Medulla oblongata (tissue), 1 donor: Measurements from ENCODE around the gene PAFAH2.
"Not testable (repeated sequence)": the region's sequence is repeated elsewhere in the genome, so short reads cannot be mapped to it uniquely, and the experiment has no call there.

Experiments
- DNase-seq: peaks from one replicate; pipeline ENCODE4 v3.0.0-alpha.2; 2015; ENCODE audit errors: extremely low spot score

The PAFAH2 gene

DNA sequence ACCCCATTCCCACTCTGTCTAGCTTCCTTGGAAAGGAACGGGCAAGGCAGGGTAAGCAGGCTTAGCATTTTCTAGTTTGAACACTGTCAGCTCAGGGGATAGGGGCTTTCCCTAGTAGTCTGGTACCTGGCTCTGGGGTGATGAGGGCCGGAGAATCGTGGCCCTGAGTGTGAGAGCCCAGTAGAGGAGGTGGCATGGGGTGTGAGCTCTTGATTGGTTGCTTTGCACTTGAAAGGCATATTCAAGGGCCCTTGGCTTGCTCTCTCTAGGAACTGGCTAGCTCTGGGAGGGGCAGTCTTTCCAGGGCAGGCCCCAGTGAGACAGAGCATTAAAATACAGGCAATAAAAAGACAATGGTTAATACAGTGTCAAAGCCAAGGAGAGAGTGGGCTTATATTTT, 13.0 kb upstream of the PAFAH2 start:
- DNase-seq, result no peak

DNA sequence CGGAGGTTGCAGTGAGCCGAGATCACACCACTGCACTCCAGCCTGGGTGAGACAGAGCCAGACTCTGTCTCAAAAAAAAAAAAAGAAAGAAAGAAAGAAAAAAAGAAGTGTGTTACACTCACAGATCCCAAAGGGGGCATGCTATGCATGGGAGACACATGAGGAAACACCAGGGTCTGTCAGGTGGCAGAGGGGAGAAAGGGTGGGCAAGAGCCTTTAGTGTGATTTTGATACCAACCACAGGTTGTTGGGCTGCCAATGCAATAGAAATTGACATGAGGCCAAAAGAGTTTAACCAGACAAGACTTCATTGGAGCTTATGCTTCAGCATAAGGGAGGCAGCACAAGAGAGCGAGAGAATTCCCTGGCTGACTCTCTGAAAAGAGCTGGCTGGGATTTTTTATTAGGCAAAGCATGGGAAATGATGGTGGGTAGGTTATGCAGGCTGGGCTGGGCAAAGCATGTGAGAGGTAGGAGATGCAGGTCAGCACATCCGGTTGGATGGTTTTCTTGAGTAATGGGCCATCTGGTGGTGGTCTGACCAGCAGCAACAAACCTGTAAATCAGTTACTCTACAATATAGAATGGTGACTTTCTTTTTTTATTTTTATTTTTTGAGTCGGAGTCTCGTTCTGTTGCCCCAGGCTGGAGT, 12.1 kb upstream of the PAFAH2 start:
- no peak for DNase-seq

DNA sequence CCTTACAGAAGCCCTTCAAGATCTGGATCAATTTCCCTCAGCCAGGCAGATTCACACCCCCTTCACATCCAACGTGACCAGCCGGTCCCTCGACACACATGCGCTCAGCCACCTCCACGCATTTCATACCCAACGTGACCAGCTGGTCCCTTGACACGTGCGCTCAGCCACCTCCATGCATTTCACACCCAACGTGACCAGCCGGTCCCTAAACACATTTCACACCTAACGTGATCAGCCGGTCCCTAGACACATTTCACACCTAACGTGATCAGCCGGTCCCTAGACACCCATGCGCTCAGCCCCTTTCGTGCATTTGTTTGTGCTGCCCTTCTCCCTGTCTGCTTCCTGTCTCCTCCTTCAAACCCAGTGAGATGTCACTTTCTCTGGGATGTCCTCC, 8.8 kb upstream of the PAFAH2 start:
- no peak for DNase-seq

DNA sequence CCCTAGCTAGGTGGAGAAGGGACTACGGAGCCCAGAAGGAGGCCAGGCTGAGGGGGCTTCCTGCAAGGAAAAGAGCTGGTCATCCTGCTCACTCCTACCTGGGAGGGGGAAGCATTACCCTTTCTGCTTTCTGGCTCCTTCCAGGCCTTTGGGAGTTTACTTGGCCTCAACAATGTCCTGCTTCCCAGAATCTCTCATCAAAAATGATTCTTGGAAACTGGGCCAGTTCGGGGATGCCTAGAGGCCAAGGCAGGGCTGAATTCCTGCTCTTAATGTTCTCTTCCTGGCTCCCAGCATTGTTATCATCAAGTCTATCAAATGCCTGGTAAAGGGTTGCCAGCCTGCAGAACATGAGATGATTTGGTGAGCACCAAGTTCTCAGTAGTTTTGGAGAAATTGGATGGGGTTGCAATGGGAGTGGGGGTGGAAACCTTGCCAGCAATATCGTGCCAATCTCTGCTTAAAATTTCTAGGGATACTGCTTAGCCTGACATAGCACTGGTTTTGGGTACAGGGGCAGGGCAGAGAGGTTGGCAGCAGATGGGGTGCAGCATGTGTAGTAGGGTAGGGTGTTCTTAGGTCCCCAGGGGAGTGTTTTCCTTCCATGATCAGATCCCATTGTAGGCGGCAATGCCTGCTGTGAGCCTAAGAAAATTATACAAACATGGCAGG, 7.7 kb upstream of the PAFAH2 start:
- DNase-seq, result no peak

DNA sequence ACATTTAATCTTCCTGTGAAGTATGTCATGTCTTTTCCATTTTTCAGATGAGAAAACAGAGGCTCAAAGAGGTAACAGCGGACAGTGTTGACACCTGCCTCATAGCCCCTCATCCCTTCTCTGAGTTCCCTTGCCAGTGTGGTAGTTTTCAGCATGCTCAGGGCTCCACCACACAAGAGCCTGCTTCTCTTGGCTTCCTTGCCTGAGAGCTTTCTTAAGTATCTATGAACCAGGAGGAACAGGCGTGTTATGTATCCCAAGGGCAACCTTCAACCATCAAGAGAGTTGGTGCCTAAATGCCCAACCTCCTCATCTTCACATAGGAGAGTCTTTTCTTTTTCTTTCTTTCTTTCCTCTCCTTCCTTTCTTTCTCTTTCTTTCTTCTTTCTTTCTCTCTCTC, 5.9 kb upstream of the PAFAH2 start:
- DNase-seq, result no peak

DNA sequence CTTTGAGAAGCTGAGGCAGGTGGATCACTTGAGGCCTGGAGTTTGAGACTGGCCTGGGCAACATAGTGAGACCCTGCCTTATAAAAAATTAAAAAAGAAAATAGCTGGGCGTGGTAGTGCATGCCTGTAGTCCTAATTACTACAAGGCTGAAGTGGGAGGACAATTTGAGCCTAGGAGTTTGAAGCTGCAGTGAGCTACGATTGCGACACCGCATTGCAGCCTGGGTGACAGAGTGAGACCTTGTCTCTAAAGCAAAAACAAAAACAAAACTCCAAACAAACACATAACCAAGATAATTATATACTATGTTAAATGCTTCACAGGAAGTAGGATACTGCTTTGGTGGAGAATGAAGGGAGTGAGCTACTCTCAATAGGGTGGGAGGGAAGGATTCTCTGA, 5.4 kb upstream of the PAFAH2 start:
- no peak for DNase-seq

DNA sequence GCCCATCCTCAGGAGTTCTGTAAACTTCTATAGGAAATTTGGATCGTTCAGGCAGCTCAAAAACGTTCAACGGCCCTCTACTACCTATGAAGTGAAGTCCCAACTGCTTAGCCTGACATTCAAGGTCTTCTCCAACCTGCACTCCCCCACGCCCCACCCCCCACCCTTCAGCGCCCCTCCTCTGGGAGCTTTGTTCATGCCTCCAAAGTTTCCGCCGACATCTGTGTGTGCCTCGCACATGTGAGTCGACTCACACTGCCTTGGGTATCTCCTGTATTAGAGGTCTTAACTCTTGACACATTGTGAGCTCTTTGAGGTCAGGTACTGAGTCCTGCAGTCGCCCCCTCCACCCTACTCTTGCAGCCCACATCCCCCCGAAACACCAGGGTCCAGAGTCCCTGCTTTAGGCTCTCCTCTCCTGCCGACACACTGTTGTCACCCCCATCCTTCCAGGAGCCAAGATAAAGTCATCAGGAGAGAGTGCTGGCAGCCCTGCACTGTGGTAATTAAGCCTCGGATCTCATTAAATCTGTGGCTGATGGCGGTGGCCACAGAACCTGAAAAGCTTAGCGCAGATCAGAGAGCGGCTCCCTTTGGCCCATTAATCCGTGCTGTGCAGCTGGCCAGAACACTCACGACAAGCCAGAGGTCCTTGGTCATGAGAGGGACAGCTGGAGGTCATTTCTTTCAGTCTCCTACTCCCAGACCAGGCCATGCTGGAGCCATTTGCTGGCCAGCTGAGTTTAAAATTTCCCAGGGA, 1.4 kb upstream of the PAFAH2 start:
- no peak for DNase-seq

DNA sequence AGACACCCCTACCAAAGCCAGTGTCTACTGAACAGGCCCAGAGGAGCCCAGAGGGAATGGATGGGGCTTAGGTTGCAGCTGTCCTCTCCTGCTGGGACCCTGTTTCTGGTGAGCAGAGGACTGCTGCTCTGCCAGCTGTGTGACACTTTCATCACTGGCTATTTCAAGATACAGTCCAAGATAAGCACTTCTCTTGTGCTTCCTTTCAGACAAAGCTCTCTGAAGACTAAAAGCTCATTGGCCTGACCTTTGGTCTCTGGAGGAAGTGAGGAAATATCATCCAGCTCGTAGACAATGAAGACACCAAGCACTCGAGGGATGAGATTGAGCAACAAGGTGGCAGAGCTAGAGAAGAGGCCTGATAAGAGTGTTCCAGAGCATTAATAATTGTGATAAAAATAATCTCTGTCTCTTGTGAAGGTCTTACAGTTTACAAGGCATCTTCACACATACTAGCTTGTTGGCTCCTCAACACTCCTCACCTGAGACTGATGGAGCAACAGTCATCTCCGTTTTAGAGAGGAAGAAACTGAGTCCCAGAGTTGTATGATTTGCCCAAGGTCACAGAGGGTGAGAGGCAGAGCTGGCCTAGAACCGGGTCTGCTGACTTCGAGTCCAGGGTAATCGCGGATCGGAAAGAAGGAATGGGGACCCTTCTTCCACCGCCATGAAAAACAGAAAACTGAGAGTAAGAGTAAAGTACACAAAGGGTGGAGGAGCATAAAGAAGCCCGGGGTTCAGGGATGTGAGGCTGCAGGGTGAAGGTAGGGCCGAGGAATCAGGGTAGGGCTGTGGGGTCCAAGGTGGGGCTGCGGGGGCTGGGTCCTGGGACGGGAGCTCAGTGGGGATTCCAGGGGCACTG, 666 bp downstream of the PAFAH2 start:
- DNase-seq, result peak; percentile 74

DNA sequence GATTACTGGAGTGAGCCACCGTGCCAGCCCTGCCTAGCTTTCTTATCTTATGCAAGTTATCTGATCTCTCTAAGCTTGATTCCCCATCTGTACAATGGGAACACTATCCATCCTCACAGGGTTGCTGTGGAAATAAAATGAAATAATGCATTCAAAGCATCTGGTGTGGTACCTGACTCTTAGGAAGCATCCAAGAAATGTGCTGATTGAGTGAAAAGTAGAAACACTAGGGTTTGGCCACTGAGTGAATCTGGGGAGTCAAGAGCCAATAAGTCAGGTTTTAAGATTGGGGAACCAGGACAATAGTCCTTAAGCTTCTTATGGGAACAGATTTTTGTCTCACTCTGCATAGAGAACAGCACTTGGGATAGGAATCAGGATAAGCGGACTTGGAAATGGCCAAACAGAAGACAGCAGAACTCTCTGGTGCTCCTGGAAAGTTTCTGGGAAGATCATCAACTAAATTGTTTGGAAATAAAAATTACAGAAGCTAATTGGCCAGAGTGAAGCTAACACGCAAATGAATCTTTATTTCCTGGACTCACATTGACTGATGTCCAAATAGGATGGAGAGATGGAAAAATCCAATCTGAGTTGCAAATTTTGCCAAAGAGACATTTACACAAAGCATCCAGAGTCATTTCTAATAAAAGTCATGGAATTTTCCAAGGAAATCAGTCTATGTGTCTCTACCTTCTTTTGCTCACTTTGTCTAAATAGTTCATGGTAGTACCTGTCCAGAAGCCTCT, 3.3 kb downstream of the PAFAH2 start:
- no peak for DNase-seq

DNA sequence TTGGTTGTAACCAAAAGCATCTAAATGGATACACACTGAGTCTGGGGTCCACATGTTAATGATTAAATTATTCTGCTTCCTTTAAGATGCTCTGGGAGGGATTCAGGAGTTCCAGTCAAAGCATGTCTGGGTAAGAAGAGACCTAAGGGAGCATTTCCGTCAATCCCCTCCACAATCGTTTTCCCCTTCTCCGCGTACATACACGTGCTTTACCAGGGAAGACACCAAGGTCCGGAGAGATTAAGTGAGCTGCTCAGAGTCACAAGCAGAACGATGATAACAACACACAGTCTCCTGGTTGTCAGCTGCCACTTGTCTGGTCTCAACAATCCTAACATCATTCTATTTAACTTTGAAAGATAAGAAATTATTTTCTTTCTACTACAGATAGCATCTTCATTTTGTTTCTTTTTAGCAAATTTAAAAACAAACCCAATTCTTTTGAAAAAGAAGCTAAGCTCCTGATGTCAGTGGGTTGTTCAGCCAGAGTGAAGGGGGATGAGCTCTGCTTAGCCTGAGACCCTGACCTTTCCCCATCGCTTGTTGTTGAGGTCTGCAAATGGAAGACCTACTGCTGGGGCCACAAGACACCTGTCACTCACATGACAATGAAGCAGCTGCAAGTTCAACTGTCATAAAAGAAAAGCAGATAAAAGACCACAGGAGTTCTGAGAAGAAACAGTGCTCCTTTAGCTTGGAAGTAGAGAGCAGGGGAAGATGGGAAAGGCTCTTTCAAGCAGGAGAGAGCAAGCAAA, 4.5 kb downstream of the PAFAH2 start:
- DNase-seq, result no peak

DNA sequence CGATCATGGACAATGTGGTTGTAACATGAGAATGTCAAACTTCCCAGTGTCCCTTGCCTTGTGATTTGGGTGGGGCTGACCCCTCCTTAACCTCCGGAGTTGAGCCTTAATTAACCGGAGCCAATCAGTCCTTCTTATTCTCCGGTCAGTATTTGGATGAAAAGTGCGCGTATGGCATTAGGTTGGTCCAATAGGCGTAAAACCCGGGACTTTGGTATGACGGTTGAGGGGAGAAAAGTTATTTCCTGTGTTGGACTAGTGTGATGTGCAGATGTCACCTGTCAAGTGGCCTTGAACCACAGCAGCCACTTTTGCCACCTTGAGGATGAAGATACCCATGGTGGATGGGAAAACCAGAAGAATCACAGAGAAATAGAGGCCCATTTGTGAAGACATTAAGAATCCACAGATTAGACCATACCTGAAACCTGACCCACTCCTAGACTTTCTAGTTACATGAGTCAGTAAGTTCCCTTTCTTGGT, 5.1 kb downstream of the PAFAH2 start:
- DNase-seq, result no peak

DNA sequence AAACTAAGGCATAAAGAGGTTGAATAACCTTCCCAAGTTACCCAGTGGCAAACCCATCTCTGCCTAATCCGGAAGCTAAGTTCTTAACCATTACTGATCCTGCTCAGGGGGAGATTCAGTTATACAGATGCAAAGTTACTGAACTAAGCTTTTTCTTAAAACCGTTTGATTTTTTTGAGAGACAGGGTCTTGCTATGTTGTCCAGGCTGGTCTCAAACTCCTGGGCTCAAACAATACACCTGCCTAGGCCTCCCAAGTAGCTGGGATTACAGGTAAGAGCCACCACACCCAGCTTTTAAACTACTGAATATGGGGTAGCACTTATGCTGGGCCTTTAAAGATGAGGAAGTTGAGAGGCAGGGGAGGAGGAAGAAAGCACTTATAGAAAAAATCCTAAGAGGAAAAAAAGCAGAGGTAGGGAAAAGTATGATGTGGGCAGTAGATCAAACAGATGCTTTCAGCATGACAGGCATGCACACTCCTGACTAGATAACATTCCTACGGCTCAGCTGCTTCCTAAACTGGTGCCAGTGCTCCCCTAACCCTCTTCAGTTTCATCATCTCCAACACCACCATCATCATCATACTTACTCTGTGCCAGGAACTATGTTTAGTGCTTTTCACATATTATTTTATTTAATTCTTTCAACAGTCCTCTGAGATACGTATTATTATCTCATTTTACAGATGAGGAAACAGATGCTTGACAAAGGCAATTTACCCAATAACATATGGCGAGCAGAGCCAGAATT, 5.8 kb downstream of the PAFAH2 start:
- DNase-seq, result no peak

DNA sequence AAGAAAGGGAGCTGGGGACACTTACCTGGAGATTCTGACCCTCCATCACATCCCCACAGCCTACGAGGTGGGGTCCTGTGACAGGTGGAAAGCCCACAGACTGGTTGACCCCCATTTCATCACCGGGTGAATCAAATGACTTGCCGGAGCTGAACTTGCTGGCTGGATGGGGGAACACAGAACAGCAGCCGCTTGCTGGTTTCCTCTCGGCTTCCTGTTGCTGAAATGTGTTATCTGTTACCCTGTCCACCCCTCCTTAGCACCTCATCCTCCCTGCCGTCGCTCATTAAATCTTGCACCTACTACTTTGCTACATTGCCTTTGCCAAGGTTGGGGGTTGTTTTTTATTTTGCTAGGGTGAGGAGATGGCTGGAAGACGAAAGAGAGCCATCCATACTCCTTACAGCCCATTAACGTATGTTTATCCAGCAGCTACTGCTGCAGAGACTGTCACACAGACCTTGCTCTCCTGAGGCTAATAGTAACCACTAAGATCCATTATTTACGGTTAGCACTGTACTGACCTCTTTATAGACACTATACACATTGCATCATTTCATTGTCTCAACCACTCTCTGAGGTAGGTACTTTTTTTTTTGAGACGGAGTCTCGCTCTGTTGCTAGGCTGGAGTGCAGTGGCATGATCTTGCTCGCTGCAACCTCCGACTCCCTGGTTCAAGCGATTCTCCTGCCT, 7.0 kb downstream of the PAFAH2 start:
- no peak for DNase-seq

DNA sequence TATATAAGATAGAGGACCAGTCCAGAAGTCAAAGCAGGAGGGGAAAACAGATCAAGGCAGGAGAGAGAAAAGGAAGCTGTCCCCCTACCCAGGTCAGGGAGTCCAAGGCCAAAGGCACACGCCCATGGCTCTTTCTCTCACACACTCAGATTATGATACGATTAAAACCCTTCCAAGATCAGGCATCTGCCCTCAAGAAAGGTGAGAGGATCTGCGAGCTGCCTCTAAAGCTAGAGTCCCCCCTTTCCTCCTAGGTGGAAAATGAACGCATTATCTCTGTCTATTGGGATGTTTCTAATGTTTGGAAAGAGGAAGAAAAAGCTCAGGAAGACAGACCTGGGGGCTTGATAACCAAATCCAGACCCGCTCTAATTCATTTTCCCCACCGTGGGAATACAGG, 7.6 kb downstream of the PAFAH2 start:
- no peak for DNase-seq

DNA sequence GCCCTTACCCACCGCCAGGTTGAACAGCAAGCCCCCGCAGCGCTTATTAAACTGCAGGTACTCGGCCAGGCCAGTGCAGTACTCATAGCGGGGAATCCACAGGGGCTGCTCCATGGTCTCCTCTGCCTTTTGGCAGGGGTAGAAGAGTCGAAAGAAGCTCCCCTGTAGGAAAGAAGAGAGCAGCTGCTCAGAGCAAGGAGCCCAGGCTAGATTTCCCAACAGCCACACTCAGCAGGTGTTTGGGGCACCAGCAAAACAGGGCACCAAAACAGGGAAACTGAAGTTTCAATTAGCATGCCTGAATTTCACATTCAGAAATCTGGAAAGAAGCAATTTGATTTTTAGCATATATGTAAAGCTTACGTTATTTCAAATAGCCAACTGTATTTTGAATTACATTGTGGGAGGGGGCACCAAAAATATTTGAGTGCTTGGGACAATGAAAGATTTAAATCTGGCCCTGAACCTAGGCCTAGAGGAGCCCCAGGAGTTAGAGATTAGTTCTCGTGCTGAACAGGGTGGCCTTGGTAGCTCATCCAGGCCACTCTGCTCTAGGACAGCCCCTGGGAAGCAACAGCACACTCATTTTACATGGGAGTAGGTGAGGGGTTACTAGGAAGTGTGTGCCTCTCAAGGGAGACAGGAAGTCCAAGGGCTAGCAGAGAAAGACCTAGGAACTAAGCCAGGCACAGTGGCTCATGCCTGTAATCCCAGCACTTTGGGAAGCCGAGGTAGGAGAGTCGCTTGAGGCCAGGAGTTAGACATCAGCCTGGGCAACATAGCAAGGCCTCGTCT, 8.2 kb downstream of the PAFAH2 start:
- no peak for DNase-seq

DNA sequence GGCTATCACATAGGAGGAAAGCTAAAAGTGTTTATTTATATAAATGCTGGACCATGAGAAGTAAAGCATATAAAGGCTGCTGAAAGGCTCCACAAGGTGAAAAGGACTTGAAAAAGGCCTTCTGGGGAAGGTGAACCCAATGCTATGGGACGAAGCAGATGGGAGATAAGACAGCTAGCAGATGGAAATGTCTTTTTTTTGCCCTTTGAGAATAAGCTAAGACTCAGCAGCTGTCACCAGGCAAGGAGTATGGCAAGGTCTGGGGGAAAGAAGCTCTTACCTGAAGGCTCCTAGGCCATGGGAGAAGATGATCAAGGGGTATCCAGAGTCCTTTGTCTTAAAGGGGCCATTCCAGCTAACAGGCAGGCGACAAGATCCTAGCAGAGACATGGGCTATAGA, 9.9 kb downstream of the PAFAH2 start:
- DNase-seq, result no peak

DNA sequence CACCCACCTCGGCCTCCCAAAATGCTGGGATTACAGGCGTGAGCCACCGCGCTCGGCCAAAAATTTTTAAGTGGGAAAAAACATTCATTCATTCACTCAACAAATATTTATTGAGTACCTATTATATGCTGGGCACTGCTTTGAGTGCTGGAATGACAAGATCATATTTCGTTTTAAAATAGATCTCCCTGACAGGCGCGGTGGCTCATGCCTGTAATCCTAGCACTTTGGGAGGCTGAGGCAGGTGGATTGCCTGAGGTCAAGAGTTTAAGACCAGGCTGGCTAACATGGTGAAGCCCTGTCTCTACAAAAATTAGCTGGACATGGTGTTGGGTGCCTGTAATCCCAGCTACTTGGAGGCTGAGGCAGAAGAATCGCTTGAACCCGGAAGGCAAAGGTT, 11.1 kb downstream of the PAFAH2 start:
- DNase-seq, result not testable (repeated sequence)

DNA sequence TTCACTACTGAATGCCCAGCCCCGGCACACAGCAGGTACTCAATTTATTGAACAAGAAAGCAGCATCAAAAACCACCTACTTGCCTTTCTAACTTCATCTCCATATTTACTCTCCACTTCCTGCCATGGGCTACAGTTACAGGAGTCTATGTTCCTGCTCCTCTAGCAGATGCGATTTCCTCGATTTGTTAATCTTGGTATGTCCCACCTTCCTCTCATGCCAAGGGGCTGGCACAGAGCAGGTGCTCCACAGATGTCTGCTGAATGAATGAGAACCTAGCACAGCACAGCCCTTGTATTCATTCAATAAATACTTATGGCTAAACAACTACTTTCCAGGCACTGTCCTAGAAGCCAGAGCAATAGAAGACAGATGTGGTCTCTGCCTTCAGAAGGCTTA, 12.2 kb downstream of the PAFAH2 start:
- DNase-seq, result no peak
